ENCODE measurements around the gene SOX15. TPM values are rescaled to one million over a fixed set of nuclear protein-coding genes. Genes with fewer than 3 reads are reported as not detected.

SOX15 gene
- total RNA-seq, 4 donors from 2014 or later: 2.3 to 4.3 TPM; not detected in 2

- peak within 1 kb of the TSS; percentile 18 to 67 (median 48) for H3K4me3 ChIP-seq
- H3K4me1 ChIP-seq: peaks cover 35 to 69% (median 52%) of the 10 kb centered on the region in 4 donors
- intact Hi-C loops (cut with DNase I; ENCODE audit: low total_unique reads): loop anchor here (10.0 kb wide), 1 partner anchor 539 kb away; the partner anchor contains the start of gene SLC16A11
- no peaks in the 10 kb centered on the region for H3K27me3 ChIP-seq
- TF ChIP-seq POLR2AphosphoS5 (IDR thresholded peaks at IDR 0.05) (peak; percentile 40 to 82 (median 65)), POLR2A (IDR thresholded peaks at IDR 0.05) (peak; percentile 83), EP300 (IDR thresholded peaks at IDR 0.05; ENCODE audit: low read depth) (no peak)
- TF ChIP-seq, protein P1, sequence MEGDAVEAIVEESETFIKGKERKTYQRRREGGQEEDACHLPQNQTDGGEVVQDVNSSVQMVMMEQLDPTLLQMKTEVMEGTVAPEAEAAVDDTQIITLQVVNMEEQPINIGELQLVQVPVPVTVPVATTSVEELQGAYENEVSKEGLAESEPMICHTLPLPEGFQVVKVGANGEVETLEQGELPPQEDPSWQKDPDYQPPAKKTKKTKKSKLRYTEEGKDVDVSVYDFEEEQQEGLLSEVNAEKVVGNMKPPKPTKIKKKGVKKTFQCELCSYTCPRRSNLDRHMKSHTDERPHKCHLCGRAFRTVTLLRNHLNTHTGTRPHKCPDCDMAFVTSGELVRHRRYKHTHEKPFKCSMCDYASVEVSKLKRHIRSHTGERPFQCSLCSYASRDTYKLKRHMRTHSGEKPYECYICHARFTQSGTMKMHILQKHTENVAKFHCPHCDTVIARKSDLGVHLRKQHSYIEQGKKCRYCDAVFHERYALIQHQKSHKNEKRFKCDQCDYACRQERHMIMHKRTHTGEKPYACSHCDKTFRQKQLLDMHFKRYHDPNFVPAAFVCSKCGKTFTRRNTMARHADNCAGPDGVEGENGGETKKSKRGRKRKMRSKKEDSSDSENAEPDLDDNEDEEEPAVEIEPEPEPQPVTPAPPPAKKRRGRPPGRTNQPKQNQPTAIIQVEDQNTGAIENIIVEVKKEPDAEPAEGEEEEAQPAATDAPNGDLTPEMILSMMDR (IDR thresholded peaks at IDR 0.05): peak in 1 of 5 experiments; percentile 29
- in situ Hi-C loops (cut with MboI; ENCODE audit: low pct_ligation_motif_present in 1 of 4, low pct_unique_long_range_greater_than_20kb in 1 of 4, low sequenced_read_pairs in 3 of 4): no loop called here
- DNase-seq: peak; percentile 96
- peaks cover 0 to 5% (median 3%) of the 10 kb centered on the region in 4 donors for H3K36me3 ChIP-seq
- no peaks in the 10 kb centered on the region for H3K9me3 ChIP-seq
- H3K27ac ChIP-seq: peak within 1 kb of the TSS; percentile 89 to 91 (median 90)
- WGBS, 2 donors (ENCODE audit: low coverage in 1 of 2): 20% methylated on average over 69 of the region's 69 CpGs; no CpG with 5 or more reads in 1 of the 2 donors
Measured at GRCh38 chr17:7583253-7584109, 6.4 kb downstream of the SOX15 start, which contains the start of gene MPDU1. Gene MPDU1 (plus strand): TSS chr17:7583852. CDS start chr17:7583863, 11 bp downstream.

DNA sequence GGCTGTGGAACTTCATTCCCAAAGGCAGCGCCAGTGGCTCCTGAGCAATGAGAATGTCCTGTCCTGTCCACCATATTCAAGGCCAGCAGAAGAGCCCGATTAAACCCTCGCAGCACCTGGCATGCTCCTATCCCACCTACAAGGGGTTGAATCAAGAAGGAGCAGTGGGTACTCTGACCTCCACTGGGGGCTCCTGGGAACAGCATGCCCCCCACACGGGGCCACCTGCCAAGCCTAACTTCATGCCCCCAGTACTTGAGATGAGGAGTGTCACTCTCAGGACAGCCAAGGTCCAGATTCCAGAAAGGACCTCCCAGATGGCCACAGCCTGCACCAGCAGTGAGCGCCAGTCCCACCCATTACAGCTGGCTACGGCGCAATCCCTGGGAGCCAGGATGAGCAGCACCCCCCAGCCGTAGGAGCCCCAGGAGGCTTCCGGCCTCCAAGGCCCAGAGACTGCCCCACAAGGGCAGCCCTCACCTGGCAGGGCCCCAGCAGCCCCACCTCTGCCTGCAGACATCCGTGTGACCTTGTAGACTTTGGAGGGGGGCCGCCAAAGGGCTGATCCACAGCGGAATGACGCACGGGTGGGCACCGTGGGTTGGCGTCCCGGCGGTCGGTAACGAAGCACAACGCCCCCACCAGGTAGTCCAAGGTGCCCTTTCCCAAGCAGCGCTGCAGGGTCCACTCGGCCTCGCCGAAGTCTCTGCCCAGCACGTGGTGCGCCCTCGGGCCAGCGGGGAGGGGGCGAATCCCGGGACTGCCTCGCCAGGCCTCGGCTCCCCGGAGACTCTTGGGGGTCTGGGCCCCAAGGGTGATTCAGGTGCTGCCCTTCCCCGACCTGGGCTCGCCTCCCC lies 7.3 kb downstream of the SOX15 start:
- no peaks in the 10 kb centered on the region for H3K27me3 ChIP-seq
- intact Hi-C loops (cut with DNase I; ENCODE audit: low total_unique reads): loop anchor here (10.0 kb wide), 1 partner anchor 538 kb away; the partner anchor contains the start of gene SLC16A11
- in situ Hi-C loops (cut with MboI; ENCODE audit: low pct_ligation_motif_present in 1 of 4, low pct_unique_long_range_greater_than_20kb in 1 of 4, low sequenced_read_pairs in 3 of 4): no loop called here
- no peaks in the 10 kb centered on the region for H3K9me3 ChIP-seq
- 87% methylated on average over 31 of the region's 36 CpGs; no CpG with 5 or more reads in 1 of the 2 donors for WGBS, 2 donors (ENCODE audit: low coverage in 1 of 2)
- H3K36me3 ChIP-seq: peaks cover 0 to 14% (median 8%) of the 10 kb centered on the region in 4 donors
- peak overlapping the region; percentile 89 to 91 (median 90) for H3K27ac ChIP-seq
- H3K4me1 ChIP-seq: peaks cover 35 to 70% (median 48%) of the 10 kb centered on the region in 4 donors
- TF ChIP-seq POLR2AphosphoS5 (IDR thresholded peaks at IDR 0.05) (no peak), POLR2A (IDR thresholded peaks at IDR 0.05) (no peak), EP300 (IDR thresholded peaks at IDR 0.05; ENCODE audit: low read depth) (no peak)
- TF ChIP-seq, protein P1 (IDR thresholded peaks at IDR 0.05): no peak
- H3K4me3 ChIP-seq: peak overlapping the region in 3 of 4 donors; percentile 41 to 67 (median 55)
- peak; percentile 24 for DNase-seq

GRCh38 chr17:7580604-7581575 lies 9.0 kb downstream of the SOX15 start:
- intact Hi-C loops (cut with DNase I; ENCODE audit: low total_unique reads): loop anchor here (10.0 kb wide), 1 partner anchor 536 kb away; the partner anchor contains the start of gene SLC16A11
- TF ChIP-seq, protein P1 (IDR thresholded peaks at IDR 0.05): no peak
- no peak for TF ChIP-seq POLR2AphosphoS5 (IDR thresholded peaks at IDR 0.05)
- no peak for TF ChIP-seq EP300 (IDR thresholded peaks at IDR 0.05; ENCODE audit: low read depth)
- TF ChIP-seq POLR2A (IDR thresholded peaks at IDR 0.05): no peak
- in situ Hi-C loops (cut with MboI; ENCODE audit: low pct_ligation_motif_present in 1 of 4, low pct_unique_long_range_greater_than_20kb in 1 of 4, low sequenced_read_pairs in 3 of 4): no loop called here
- Histone ChIP-seq H3K4me3 (peak overlapping the region in 1 of 4 donors; percentile 38), H3K9me3 (no peaks in the 10 kb centered on the region), H3K27me3 (no peaks in the 10 kb centered on the region), H3K27ac (peak overlapping the region; percentile 89 to 91 (median 90)), H3K36me3 (peaks cover 0 to 31% (median 16%) of the 10 kb centered on the region in 4 donors), H3K4me1 (peaks cover 35 to 72% (median 51%) of the 10 kb centered on the region in 4 donors)
- 81 to 90% methylated on average over 8 to 23 of the region's 23 CpGs for whole genome bisulfite sequencing, 2 donors (ENCODE audit: low coverage in 1 of 2)
- no peak for DNase-seq
